HL-60 (cell line): ENCODE data around the gene SIX1.
A peak's percentile ranks its signal among the peaks of the same experiment; 100 is the strongest.

Experiments
- DNase-seq, 2 experiments: peaks; one replicate each; pipeline ENCODE4 v3.0.0-alpha.2; 2010 to 2020; ENCODE audit warnings: low read depth in 1 of 2, low spot score in 1 of 2
- H3K27ac ChIP-seq: fragments of 250-450 bp; sonication (Bioruptor Pico); replicated peaks from 2 replicates; pipeline ENCODE4 v1.5.1; 2020; ENCODE audit warnings: mild to moderate bottlenecking, moderate library complexity
- H3K27me3 ChIP-seq: fragments of 250-450 bp; sonication (Bioruptor Pico); 2 replicates; pipeline ENCODE4 v1.5.1; 2021; ENCODE audit warnings: mild to moderate bottlenecking, moderate library complexity; ENCODE audit not compliant: insufficient read depth, poor library complexity, severe bottlenecking
- H3K4me3 ChIP-seq: replicated peaks from 2 replicates; pipeline ENCODE4 v1.5.1; 2011; ENCODE audit warnings: mild to moderate bottlenecking, control low read depth, low read length; ENCODE audit not compliant: insufficient read depth
- CTCF ChIP-seq: IDR thresholded peaks from one replicate; pipeline ENCODE4 v1.5.1; 2011; ENCODE audit warnings: low read length, control low read depth, inconsistent platforms; ENCODE audit not compliant: insufficient read depth
- GABPA ChIP-seq: IDR thresholded peaks from 2 replicates; pipeline ENCODE4 v1.6.1; 2012; ENCODE audit warnings: low read depth
- POLR2AphosphoS5 ChIP-seq: IDR thresholded peaks from 2 replicates; pipeline ENCODE4 v1.6.1; 2012; ENCODE audit warnings: low read depth
- REST ChIP-seq: IDR thresholded peaks from 2 replicates; pipeline ENCODE4 v1.6.1; 2012; ENCODE audit warnings: low read depth; ENCODE audit not compliant: insufficient replicate concordance
- SPI1 ChIP-seq: IDR thresholded peaks from 2 replicates; pipeline ENCODE4 v1.6.1; 2012; ENCODE audit warnings: low read depth, mild to moderate bottlenecking, borderline replicate concordance

SIX1 gene

GRCh38 chr14:60661721-60662120 lies 12.4 kb upstream of the SIX1 start:
- DNase-seq = no peak
- TF ChIP-seq SPI1 = peak; percentile 28; the same call in 1 of the 2 replicates
- no peak for TF ChIP-seq GABPA
- Histone ChIP-seq H3K27ac (no peak overlapping the region), H3K4me3 (no peak overlapping the region), H3K27me3 (peaks cover 17% of the 10 kb centered on the region)

GRCh38 chr14:60658909-60659585 lies 9.8 kb upstream of the SIX1 start:
- no peak overlapping the region for H3K27ac ChIP-seq
- H3K4me3 ChIP-seq = no peak overlapping the region
- no peak for DNase-seq

GRCh38 chr14:60658211-60658690 lies 9.0 kb upstream of the SIX1 start:
- Histone ChIP-seq H3K27me3 (peaks cover 42% of the 10 kb centered on the region), H3K4me3 (no peak overlapping the region), H3K27ac (no peak overlapping the region)
- DNase-seq = no peak
- TF ChIP-seq SPI1 (no peak), REST (no peak), CTCF (no peak), GABPA (no peak), POLR2AphosphoS5 (no peak)

More at GRCh38 chr14:60658909-60659585, 9.8 kb upstream of the SIX1 start:
- no peak for TF ChIP-seq REST
- TF ChIP-seq CTCF = no peak
- TF ChIP-seq GABPA = no peak
- TF ChIP-seq SPI1 = no peak
- no peak for TF ChIP-seq POLR2AphosphoS5
- peaks cover 34% of the 10 kb centered on the region for H3K27me3 ChIP-seq

GRCh38 chr14:60657456-60658210 lies 8.4 kb upstream of the SIX1 start:
- no peak for DNase-seq
- Histone ChIP-seq H3K4me3 (peak overlapping the region; percentile 75), H3K27ac (no peak overlapping the region), H3K27me3 (peaks cover 48% of the 10 kb centered on the region)
- TF ChIP-seq SPI1 (no peak), REST (no peak), GABPA (no peak), POLR2AphosphoS5 (no peak), CTCF (no peak)
